MCF 10A (cell line): ENCODE measurements around the gene C15orf40. TPM values are rescaled to one million over a fixed set of nuclear protein-coding genes. Genes with fewer than 3 reads are reported as not detected.

Experiments
- BruUV-seq: library from RNA; stranded (reverse); fragments of 400-500 nt; replicated peaks from 2 replicates; lab custom pipeline; 2021; lab: Mats Ljungman, UMichigan
- CTCF ChIA-PET: fragments of 300-600 bp; sonication (Branson Sonifier 250); formaldehyde crosslinking; extraction: SDS; loops from one replicate; lab custom pipeline; 2021; ENCODE audit warnings: antibody characterized with exemption, inconsistent platforms; lab: Yijun Ruan, JAX
- POLR2A ChIA-PET: fragments of 300-600, 350-650 bp; sonication (Branson Sonifier 250); formaldehyde crosslinking; extraction: SDS; loops from one replicate; lab custom pipeline; 2020; ENCODE audit warnings: antibody characterized with exemption, inconsistent platforms; lab: Yijun Ruan, JAX
- DNase-seq: peaks from one replicate; pipeline ENCODE4 v3.0.0-alpha.2; 2018; ENCODE audit not compliant: unreplicated experiment
- H3K27ac Mint-ChIP-seq: one replicate; pipeline ENCODE4 v1.8.0; 2022; ENCODE audit warnings: mild to moderate bottlenecking, low read depth, mixed read lengths; ENCODE audit not compliant: unreplicated experiment
- H3K27me3 Mint-ChIP-seq: one replicate; pipeline ENCODE4 v1.8.0; 2022; ENCODE audit warnings: mixed read lengths; ENCODE audit not compliant: insufficient read depth, unreplicated experiment
- H3K36me3 Mint-ChIP-seq: one replicate; pipeline ENCODE4 v1.8.0; 2022; ENCODE audit warnings: mild to moderate bottlenecking, moderate library complexity, mixed read lengths; ENCODE audit not compliant: insufficient read depth, unreplicated experiment
- H3K4me1 Mint-ChIP-seq: one replicate; pipeline ENCODE4 v1.8.0; 2022; ENCODE audit warnings: mixed read lengths; ENCODE audit not compliant: insufficient read depth, unreplicated experiment
- H3K4me3 Mint-ChIP-seq: one replicate; pipeline ENCODE4 v1.8.0; 2022; ENCODE audit warnings: mild to moderate bottlenecking, moderate library complexity, mixed read lengths; ENCODE audit not compliant: unreplicated experiment
- H3K9me3 Mint-ChIP-seq: one replicate; pipeline ENCODE4 v1.8.0; 2022; ENCODE audit warnings: mixed read lengths; ENCODE audit not compliant: unreplicated experiment
- intact Hi-C: fragments of 100-400 bp; cut with micrococcal nuclease; formaldehyde crosslinking; loops from 2 replicates; pipeline ENCODE4 v1.14.1; 2022
- total RNA-seq: library from RNA; stranded (reverse); gene quantifications from 2 replicates; pipeline ENCODE4 v1.2.3, GENCODE V29; 2022
- TF ChIP-seq, protein P1 (sequence below): fragments of 200-600 bp; IDR thresholded peaks from one replicate; pipeline ENCODE4 v1.8.0; 2022; ENCODE audit warnings: antibody characterized with exemption, mild to moderate bottlenecking; ENCODE audit not compliant: unreplicated experiment

C15orf40 gene
- total RNA-seq, 1 experiment from 2014 or later = 39.3 TPM

GRCh38 chr15:82978438-82978837, 33.0 kb downstream of the C15orf40 start:
- Mint-ChIP-seq H3K9me3 (no peaks in the 10 kb centered on the region), H3K4me3 (no peak overlapping the region), H3K36me3 (no peaks in the 10 kb centered on the region), H3K27ac (no peak overlapping the region), H3K4me1 (no peaks in the 10 kb centered on the region), H3K27me3 (no peaks in the 10 kb centered on the region)
- ChIA-PET POLR2A (no interaction called here), CTCF (no interaction called here)
- BruUV-seq = no TSS peak
- intact Hi-C loops = no loop called here
- TF ChIP-seq, protein P1, sequence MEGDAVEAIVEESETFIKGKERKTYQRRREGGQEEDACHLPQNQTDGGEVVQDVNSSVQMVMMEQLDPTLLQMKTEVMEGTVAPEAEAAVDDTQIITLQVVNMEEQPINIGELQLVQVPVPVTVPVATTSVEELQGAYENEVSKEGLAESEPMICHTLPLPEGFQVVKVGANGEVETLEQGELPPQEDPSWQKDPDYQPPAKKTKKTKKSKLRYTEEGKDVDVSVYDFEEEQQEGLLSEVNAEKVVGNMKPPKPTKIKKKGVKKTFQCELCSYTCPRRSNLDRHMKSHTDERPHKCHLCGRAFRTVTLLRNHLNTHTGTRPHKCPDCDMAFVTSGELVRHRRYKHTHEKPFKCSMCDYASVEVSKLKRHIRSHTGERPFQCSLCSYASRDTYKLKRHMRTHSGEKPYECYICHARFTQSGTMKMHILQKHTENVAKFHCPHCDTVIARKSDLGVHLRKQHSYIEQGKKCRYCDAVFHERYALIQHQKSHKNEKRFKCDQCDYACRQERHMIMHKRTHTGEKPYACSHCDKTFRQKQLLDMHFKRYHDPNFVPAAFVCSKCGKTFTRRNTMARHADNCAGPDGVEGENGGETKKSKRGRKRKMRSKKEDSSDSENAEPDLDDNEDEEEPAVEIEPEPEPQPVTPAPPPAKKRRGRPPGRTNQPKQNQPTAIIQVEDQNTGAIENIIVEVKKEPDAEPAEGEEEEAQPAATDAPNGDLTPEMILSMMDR = no peak
- DNase-seq = no peak

GRCh38 chr15:82977076-82977475, 34.4 kb downstream of the C15orf40 start:
- no peak overlapping the region for H3K4me3 Mint-ChIP-seq
- no peaks in the 10 kb centered on the region for H3K4me1 Mint-ChIP-seq
- no TSS peak for BruUV-seq
- no peaks in the 10 kb centered on the region for H3K27me3 Mint-ChIP-seq
- no peaks in the 10 kb centered on the region for H3K9me3 Mint-ChIP-seq
- H3K36me3 Mint-ChIP-seq = no peaks in the 10 kb centered on the region
- no peak overlapping the region for H3K27ac Mint-ChIP-seq
- intact Hi-C loops = no loop called here
- CTCF ChIA-PET = interaction anchor here (0.6 kb wide), 1 partner anchor 595 kb away, joined by 3 read pairs; no protein-coding TSS in a partner anchor
- TF ChIP-seq, protein P1 = no peak
- no peak for DNase-seq
- POLR2A ChIA-PET = interaction anchor here (0.7 kb wide), 1 partner anchor 19 kb away, joined by 3 read pairs; no protein-coding TSS in a partner anchor

DNA sequence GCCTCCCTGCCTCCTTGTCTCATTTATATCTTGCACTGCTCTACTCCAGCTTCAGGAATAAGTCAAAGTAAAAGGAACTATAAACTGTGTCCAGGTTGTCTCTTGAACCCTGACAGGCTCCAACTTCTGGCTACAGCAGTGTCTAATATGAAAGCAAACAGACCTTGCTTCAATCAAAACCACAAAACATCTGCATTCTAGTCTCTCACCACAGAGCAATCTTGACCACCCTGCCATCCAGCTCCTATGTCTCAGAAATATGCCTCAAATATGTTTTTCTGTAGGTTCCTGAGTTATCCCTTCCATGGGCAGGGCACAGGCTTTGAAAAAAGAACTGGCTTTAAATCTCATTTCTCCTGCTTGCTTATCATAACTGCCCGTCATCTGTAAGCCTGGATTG, 38.4 kb downstream of the C15orf40 start:
- H3K9me3 Mint-ChIP-seq = no peaks in the 10 kb centered on the region
- CTCF ChIA-PET = no interaction called here
- no peak overlapping the region for H3K4me3 Mint-ChIP-seq
- no TSS peak for BruUV-seq
- intact Hi-C loops = no loop called here
- no peaks in the 10 kb centered on the region for H3K4me1 Mint-ChIP-seq
- POLR2A ChIA-PET = no interaction called here
- no peaks in the 10 kb centered on the region for H3K27me3 Mint-ChIP-seq
- DNase-seq = no peak
- no peak overlapping the region for H3K27ac Mint-ChIP-seq
- no peaks in the 10 kb centered on the region for H3K36me3 Mint-ChIP-seq
- TF ChIP-seq, protein P1 = no peak

GRCh38 chr15:82971218-82971984, 40.0 kb downstream of the C15orf40 start:
- no peak overlapping the region for H3K27ac Mint-ChIP-seq
- H3K4me1 Mint-ChIP-seq = no peaks in the 10 kb centered on the region
- CTCF ChIA-PET = interaction anchor here (0.7 to 0.9 kb wide), 2 partner anchors 122 to 1536 kb away, joined by 3 read pairs; no protein-coding TSS in a partner anchor

More at GRCh38 chr15:82971218-82971984, 40.0 kb downstream of the C15orf40 start:
- DNase-seq = no peak
- BruUV-seq = no TSS peak
- H3K36me3 Mint-ChIP-seq = no peaks in the 10 kb centered on the region
- intact Hi-C loops = no loop called here
- POLR2A ChIA-PET = interaction anchor here (0.6 to 1.7 kb wide), 4 partner anchors 14 to 29 kb away, joined by 3 to 4 read pairs (median 4); partner anchors contain the start of gene RAMAC
- no peak overlapping the region for H3K4me3 Mint-ChIP-seq
- no peaks in the 10 kb centered on the region for H3K9me3 Mint-ChIP-seq
- H3K27me3 Mint-ChIP-seq = no peaks in the 10 kb centered on the region
- TF ChIP-seq, protein P1 = no peak
